Measurements from ENCODE around the gene CUZD1. TPM values are rescaled to one million over a fixed set of nuclear protein-coding genes. Genes with fewer than 3 reads are reported as not detected.
A peak's percentile ranks its signal among the peaks of the same experiment; 100 is the strongest.

Gene CUZD1
- total and polyA plus RNA-seq, 9 of the 15 experiments (the other 6 are each of a cell fraction or from before 2014, with no cell fraction given) = 0.51 to 1.7 (median 1.1) TPM

DNA sequence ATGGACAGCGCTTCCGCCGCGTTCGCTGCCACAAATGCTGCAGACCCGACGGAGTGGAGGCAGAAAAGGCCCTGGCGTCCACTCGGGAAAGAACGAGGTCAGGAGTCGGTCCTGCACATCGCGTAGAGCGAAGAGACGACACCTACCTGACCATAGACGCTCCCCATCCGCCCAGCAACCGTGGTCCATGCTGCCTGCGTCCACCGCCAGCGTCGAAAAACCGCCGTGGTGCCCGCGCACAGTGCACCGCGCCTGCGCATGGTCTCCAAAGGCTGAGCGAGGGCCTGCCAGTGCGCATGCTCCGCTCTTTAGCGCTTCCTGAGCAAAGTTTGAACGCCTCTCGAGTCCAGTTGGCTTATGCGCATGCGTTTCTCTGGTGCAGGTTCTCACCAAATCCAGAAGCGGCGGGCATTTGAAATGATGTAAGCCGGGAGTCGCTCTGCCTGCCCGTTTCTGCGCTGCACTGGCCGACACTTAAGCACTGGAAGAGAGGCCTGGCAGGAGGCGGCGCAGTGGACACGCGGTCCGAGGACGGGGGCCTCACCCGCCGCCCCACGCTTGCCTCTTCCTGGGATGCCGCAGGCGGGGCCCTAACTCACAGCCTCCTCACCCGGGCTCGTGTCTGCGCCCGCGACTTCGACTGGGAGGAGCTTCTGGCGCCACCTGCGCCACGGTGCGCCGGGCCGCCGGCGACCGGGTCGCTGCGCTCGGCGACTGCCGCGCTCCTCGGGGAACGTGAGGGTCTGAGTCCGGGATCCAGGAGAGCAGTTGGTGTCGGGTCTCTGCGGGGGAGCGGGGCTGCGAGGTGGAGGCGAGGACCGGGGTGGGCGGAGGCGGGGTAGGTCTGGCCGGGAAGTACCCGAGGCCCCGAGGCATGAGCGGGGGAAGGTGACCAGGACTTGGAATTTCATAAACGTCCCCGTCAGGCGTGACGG is 33.9 kb upstream of the CUZD1 start, which contains the start of gene FAM24B (continued):
- TF ChIP-seq PML (IDR thresholded peaks at IDR 0.05; ENCODE audit: low read length) (peak; percentile 17; the same call in 1 of the 2 replicates), ZNF395 (CRISPR knock-in tag; IDR thresholded peaks at IDR 0.05) (no peak), PHF21A (IDR thresholded peaks at IDR 0.05; ENCODE audit: borderline replicate concordance, low read depth) (no peak), STAT5B (CRISPR knock-in tag; IDR thresholded peaks at IDR 0.05) (no peak), TAF1 (IDR thresholded peaks at IDR 0.05; ENCODE audit: control insufficient read depth, extremely low read depth, insufficient read depth, low read length, severe bottlenecking) (peak; percentile 62), FOXA1 (IDR thresholded peaks at IDR 0.05; ENCODE audit: borderline replicate concordance) (no peak), SIRT6 (IDR thresholded peaks at IDR 0.05; ENCODE audit: low read depth, low read length) (no peak), GABPA (tag; conservative IDR thresholded peaks at IDR 0.05; ENCODE audit: low read depth) (no peak; the same call in 1 of the 2 replicates), FOSL1 (tag; conservative IDR thresholded peaks at IDR 0.05) (no peak), CEBPG (CRISPR knock-in tag; IDR thresholded peaks at IDR 0.05) (no peak; the same call in 1 of the 2 replicates), CEBPG (tag; conservative IDR thresholded peaks at IDR 0.05 in 1 of 2, IDR thresholded peaks at IDR 0.05 in 1 of 2) (no peak), ETV6 (IDR thresholded peaks at IDR 0.05; ENCODE audit: borderline replicate concordance in 1 of 2, low read depth in 2 of 2, low read length in 1 of 2) (no peak), ETV6 (CRISPR knock-in tag; IDR thresholded peaks at IDR 0.05; ENCODE audit: borderline replicate concordance) (no peak)
- TF ChIP-seq, protein P1, sequence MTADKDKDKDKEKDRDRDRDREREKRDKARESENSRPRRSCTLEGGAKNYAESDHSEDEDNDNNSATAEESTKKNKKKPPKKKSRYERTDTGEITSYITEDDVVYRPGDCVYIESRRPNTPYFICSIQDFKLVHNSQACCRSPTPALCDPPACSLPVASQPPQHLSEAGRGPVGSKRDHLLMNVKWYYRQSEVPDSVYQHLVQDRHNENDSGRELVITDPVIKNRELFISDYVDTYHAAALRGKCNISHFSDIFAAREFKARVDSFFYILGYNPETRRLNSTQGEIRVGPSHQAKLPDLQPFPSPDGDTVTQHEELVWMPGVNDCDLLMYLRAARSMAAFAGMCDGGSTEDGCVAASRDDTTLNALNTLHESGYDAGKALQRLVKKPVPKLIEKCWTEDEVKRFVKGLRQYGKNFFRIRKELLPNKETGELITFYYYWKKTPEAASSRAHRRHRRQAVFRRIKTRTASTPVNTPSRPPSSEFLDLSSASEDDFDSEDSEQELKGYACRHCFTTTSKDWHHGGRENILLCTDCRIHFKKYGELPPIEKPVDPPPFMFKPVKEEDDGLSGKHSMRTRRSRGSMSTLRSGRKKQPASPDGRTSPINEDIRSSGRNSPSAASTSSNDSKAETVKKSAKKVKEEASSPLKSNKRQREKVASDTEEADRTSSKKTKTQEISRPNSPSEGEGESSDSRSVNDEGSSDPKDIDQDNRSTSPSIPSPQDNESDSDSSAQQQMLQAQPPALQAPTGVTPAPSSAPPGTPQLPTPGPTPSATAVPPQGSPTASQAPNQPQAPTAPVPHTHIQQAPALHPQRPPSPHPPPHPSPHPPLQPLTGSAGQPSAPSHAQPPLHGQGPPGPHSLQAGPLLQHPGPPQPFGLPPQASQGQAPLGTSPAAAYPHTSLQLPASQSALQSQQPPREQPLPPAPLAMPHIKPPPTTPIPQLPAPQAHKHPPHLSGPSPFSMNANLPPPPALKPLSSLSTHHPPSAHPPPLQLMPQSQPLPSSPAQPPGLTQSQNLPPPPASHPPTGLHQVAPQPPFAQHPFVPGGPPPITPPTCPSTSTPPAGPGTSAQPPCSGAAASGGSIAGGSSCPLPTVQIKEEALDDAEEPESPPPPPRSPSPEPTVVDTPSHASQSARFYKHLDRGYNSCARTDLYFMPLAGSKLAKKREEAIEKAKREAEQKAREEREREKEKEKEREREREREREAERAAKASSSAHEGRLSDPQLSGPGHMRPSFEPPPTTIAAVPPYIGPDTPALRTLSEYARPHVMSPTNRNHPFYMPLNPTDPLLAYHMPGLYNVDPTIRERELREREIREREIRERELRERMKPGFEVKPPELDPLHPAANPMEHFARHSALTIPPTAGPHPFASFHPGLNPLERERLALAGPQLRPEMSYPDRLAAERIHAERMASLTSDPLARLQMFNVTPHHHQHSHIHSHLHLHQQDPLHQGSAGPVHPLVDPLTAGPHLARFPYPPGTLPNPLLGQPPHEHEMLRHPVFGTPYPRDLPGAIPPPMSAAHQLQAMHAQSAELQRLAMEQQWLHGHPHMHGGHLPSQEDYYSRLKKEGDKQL (CRISPR knock-in tag; IDR thresholded peaks at IDR 0.05; ENCODE audit: borderline replicate concordance) = no peak
- TF ChIP-seq, protein P2, sequence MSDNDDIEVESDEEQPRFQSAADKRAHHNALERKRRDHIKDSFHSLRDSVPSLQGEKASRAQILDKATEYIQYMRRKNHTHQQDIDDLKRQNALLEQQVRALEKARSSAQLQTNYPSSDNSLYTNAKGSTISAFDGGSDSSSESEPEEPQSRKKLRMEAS (CRISPR knock-in tag; IDR thresholded peaks at IDR 0.05) = peak; percentile 83
- TF ChIP-seq, protein P3, sequence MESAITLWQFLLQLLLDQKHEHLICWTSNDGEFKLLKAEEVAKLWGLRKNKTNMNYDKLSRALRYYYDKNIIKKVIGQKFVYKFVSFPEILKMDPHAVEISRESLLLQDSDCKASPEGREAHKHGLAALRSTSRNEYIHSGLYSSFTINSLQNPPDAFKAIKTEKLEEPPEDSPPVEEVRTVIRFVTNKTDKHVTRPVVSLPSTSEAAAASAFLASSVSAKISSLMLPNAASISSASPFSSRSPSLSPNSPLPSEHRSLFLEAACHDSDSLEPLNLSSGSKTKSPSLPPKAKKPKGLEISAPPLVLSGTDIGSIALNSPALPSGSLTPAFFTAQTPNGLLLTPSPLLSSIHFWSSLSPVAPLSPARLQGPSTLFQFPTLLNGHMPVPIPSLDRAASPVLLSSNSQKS (CRISPR knock-in tag; IDR thresholded peaks at IDR 0.05) = no peak
